DLD1 (cell line): ENCODE measurements around the gene LYZL6.
"Not testable (repeated sequence)": the region's sequence is repeated elsewhere in the genome, so short reads cannot be mapped to it uniquely, and the experiment has no call there.

ENCODE experiments used
- in situ Hi-C: cut with HindIII; loops from 2 replicates; pipeline ENCODE4 v1.10.0; 2017; ENCODE audit warnings: low sequenced_read_pairs

The LYZL6 gene

GRCh38 chr17:35909408-35909807, 34.1 kb downstream of the LYZL6 start:
- in situ Hi-C loops = no loop called here

GRCh38 chr17:35907691-35908090, 35.8 kb downstream of the LYZL6 start:
- in situ Hi-C loops = no loop called here

GRCh38 chr17:35906926-35907637, 36.4 kb downstream of the LYZL6 start:
- in situ Hi-C loops = no loop called here

- in situ Hi-C loops = no loop called here
Measured at GRCh38 chr17:35906191-35906925, 37.2 kb downstream of the LYZL6 start.

GRCh38 chr17:35903451-35903850, 40.1 kb downstream of the LYZL6 start:
- in situ Hi-C loops = no loop called here

- in situ Hi-C loops = no loop called here
Measured at GRCh38 chr17:35901631-35902175, 41.8 kb downstream of the LYZL6 start.

GRCh38 chr17:35900708-35901480, 42.6 kb downstream of the LYZL6 start:
- in situ Hi-C loops = no loop called here

- in situ Hi-C loops = no loop called here
Measured at GRCh38 chr17:35900280-35900679, 43.2 kb downstream of the LYZL6 start.

GRCh38 chr17:35898283-35899070, 45.0 kb downstream of the LYZL6 start:
- in situ Hi-C loops = no loop called here

GRCh38 chr17:35897772-35898171, 45.7 kb downstream of the LYZL6 start:
- in situ Hi-C loops = not testable (repeated sequence)

- in situ Hi-C loops = no loop called here
Measured at GRCh38 chr17:35895636-35896587, 47.6 kb downstream of the LYZL6 start.

- in situ Hi-C loops = no loop called here
Measured at GRCh38 chr17:35894206-35894605, 49.3 kb downstream of the LYZL6 start.

GRCh38 chr17:35893751-35894150, 49.8 kb downstream of the LYZL6 start:
- in situ Hi-C loops = no loop called here

- in situ Hi-C loops = no loop called here
Measured at GRCh38 chr17:35892091-35893035, 51.1 kb downstream of the LYZL6 start.

- in situ Hi-C loops = no loop called here
Measured at GRCh38 chr17:35891269-35891668, 52.2 kb downstream of the LYZL6 start.

GRCh38 chr17:35890774-35891155, 52.7 kb downstream of the LYZL6 start:
- in situ Hi-C loops = no loop called here

- in situ Hi-C loops = no loop called here
Measured at GRCh38 chr17:35889818-35890773, 53.4 kb downstream of the LYZL6 start.
